ENCODE measurements around the gene MRPL27.

DNA sequence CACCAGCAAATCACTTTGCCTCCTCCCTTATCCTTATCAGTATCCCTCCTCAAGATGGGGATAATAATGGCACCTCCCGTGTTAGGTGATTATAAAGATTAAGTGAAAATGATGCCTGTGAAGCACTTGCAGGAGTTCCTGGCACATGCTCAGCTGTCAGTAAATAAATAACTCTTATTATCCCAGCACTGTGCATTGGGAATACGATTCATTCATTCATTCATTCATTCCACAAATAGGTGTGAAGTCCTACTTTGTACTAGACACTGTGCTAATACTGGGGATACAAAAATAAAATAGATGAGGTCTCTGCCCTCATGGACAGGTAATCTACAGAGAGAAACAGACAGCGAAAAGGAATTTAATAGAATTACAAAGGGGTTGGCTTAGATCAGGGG is 25.1 kb downstream of the MRPL27 start:
- TF ChIP-seq, protein P1, sequence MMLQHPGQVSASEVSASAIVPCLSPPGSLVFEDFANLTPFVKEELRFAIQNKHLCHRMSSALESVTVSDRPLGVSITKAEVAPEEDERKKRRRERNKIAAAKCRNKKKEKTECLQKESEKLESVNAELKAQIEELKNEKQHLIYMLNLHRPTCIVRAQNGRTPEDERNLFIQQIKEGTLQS (IDR thresholded peaks at IDR 0.05) = no peak
- TF ChIP-seq, protein P2, sequence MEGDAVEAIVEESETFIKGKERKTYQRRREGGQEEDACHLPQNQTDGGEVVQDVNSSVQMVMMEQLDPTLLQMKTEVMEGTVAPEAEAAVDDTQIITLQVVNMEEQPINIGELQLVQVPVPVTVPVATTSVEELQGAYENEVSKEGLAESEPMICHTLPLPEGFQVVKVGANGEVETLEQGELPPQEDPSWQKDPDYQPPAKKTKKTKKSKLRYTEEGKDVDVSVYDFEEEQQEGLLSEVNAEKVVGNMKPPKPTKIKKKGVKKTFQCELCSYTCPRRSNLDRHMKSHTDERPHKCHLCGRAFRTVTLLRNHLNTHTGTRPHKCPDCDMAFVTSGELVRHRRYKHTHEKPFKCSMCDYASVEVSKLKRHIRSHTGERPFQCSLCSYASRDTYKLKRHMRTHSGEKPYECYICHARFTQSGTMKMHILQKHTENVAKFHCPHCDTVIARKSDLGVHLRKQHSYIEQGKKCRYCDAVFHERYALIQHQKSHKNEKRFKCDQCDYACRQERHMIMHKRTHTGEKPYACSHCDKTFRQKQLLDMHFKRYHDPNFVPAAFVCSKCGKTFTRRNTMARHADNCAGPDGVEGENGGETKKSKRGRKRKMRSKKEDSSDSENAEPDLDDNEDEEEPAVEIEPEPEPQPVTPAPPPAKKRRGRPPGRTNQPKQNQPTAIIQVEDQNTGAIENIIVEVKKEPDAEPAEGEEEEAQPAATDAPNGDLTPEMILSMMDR (IDR thresholded peaks at IDR 0.05 in 2 of 3, conservative IDR thresholded peaks at IDR 0.05 in 1 of 3; ENCODE audit: borderline replicate concordance in 1 of 3, insufficient read depth in 1 of 3, low read depth in 2 of 3, low read length in 2 of 3) = no peak
- TF ChIP-seq, protein P3, sequence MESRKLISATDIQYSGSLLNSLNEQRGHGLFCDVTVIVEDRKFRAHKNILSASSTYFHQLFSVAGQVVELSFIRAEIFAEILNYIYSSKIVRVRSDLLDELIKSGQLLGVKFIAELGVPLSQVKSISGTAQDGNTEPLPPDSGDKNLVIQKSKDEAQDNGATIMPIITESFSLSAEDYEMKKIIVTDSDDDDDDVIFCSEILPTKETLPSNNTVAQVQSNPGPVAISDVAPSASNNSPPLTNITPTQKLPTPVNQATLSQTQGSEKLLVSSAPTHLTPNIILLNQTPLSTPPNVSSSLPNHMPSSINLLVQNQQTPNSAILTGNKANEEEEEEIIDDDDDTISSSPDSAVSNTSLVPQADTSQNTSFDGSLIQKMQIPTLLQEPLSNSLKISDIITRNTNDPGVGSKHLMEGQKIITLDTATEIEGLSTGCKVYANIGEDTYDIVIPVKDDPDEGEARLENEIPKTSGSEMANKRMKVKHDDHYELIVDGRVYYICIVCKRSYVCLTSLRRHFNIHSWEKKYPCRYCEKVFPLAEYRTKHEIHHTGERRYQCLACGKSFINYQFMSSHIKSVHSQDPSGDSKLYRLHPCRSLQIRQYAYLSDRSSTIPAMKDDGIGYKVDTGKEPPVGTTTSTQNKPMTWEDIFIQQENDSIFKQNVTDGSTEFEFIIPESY (IDR thresholded peaks at IDR 0.05; ENCODE audit: extremely low read depth, insufficient replicate concordance, low read length) = no peak
- TF ChIP-seq, protein P4, sequence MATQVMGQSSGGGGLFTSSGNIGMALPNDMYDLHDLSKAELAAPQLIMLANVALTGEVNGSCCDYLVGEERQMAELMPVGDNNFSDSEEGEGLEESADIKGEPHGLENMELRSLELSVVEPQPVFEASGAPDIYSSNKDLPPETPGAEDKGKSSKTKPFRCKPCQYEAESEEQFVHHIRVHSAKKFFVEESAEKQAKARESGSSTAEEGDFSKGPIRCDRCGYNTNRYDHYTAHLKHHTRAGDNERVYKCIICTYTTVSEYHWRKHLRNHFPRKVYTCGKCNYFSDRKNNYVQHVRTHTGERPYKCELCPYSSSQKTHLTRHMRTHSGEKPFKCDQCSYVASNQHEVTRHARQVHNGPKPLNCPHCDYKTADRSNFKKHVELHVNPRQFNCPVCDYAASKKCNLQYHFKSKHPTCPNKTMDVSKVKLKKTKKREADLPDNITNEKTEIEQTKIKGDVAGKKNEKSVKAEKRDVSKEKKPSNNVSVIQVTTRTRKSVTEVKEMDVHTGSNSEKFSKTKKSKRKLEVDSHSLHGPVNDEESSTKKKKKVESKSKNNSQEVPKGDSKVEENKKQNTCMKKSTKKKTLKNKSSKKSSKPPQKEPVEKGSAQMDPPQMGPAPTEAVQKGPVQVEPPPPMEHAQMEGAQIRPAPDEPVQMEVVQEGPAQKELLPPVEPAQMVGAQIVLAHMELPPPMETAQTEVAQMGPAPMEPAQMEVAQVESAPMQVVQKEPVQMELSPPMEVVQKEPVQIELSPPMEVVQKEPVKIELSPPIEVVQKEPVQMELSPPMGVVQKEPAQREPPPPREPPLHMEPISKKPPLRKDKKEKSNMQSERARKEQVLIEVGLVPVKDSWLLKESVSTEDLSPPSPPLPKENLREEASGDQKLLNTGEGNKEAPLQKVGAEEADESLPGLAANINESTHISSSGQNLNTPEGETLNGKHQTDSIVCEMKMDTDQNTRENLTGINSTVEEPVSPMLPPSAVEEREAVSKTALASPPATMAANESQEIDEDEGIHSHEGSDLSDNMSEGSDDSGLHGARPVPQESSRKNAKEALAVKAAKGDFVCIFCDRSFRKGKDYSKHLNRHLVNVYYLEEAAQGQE (IDR thresholded peaks at IDR 0.05; ENCODE audit: low read depth) = no peak
- TF ChIP-seq POLR2A (IDR thresholded peaks at IDR 0.05; ENCODE audit: borderline replicate concordance, extremely low read depth, insufficient read depth, insufficient read length) = no peak
- no peak for TF ChIP-seq ZNF274 (IDR thresholded peaks at IDR 0.05; ENCODE audit: low read depth, low read length)
- TF ChIP-seq POLR2AphosphoS5 (IDR thresholded peaks at IDR 0.05; ENCODE audit: low read depth, low read length) = no peak
- no peak for TF ChIP-seq SRF (IDR thresholded peaks at IDR 0.05; ENCODE audit: low read depth)
- no peak for TF ChIP-seq EZH2phosphoT487 (IDR thresholded peaks at IDR 0.05; ENCODE audit: borderline replicate concordance)
- TF ChIP-seq SP1 (IDR thresholded peaks at IDR 0.05; ENCODE audit: low read depth) = no peak
- no peak for TF ChIP-seq EZH2 (IDR thresholded peaks at IDR 0.05)

Measured in HCT116 (cell line).